Esophagus squamous epithelium (tissue), 5 donors: ENCODE measurements around the gene KIF4B. TPM values are rescaled to one million over a fixed set of nuclear protein-coding genes. Genes with fewer than 3 reads are reported as not detected.

ENCODE experiments used
- DNase-seq: peaks from one replicate; lab custom pipeline; 2025; lab: John Stamatoyannopoulos, UW
- H3K27ac ChIP-seq, 4 donors: fragments of 200-600 bp; sonication (generic); one replicate each; pipeline ENCODE4 v1.5.1; 2016 to 2019; ENCODE audit warnings: mild to moderate bottlenecking in 1 of 4
- H3K27me3 ChIP-seq, 4 donors: fragments of 200-600 bp; sonication (generic); 1 replicate in 3 of 4; 2 replicates in 1 of 4; pipeline versions ENCODE4 v1.5.1 to v1.6.0; 2017 to 2021; ENCODE audit warnings: antibody characterized with exemption in 1 of 4
- H3K36me3 ChIP-seq, 3 donors: fragments of 200-600 bp; sonication (generic); one replicate each; pipeline ENCODE4 v1.5.1; 2016 to 2019
- H3K4me1 ChIP-seq, 3 donors: fragments of 200-600 bp; sonication (generic); one replicate each; pipeline ENCODE4 v1.5.1; 2017 to 2019
- H3K4me3 ChIP-seq, 4 donors: fragments of 200-600 bp; sonication (generic); 1 replicate in 3 of 4; 2 replicates in 1 of 4; pipeline ENCODE4 v1.5.1; 2016 to 2019; ENCODE audit warnings: mild to moderate bottlenecking in 2 of 4, moderate library complexity in 1 of 4
- H3K9me3 ChIP-seq, 3 donors: fragments of 200-600 bp; sonication (generic); one replicate each; pipeline ENCODE4 v1.5.1; 2016 to 2019
- POLR2A ChIP-seq, 4 donors: fragments of 450-650 bp; IDR thresholded peaks; one replicate each; pipeline ENCODE4 v1.6.1; 2017; ENCODE audit warnings: antibody characterized with exemption in 4 of 4, mild to moderate bottlenecking in 4 of 4, moderate library complexity in 3 of 4
- WGBS, 2 donors: methylation state at CpG; one replicate each; pipeline ENCODE4 v1.1.5; 2018; 5-methylcytosine and 5-hydroxymethylcytosine counted together
- intact Hi-C: fragments of 100-400 bp; cut with DNase I; formaldehyde crosslinking; loops from one replicate; pipeline ENCODE4 v1.15.0; 2022
- total RNA-seq, 4 donors: library from RNA; depleted of rRNA; stranded (reverse); fragments of >200 nt; gene quantifications; one replicate each; pipeline ENCODE4 v1.1.0, GENCODE V29; 2016
- TF ChIP-seq, protein P1 (sequence below), 6 experiments: fragments of 450-650 bp in 4 of 6; fragments of 200-600 bp in 2 of 6; sonication (generic) in 2 of 6; IDR thresholded peaks; one replicate each; pipeline ENCODE4 v1.5.1; 2016 to 2019; ENCODE audit warnings: antibody characterized with exemption in 6 of 6, mild to moderate bottlenecking in 4 of 6, moderate library complexity in 4 of 6
- donor health status: DM: yes; HTN: yes; CAD: no.

The KIF4B gene
- total RNA-seq, 4 donors from 2014 or later, result not detected

DNA sequence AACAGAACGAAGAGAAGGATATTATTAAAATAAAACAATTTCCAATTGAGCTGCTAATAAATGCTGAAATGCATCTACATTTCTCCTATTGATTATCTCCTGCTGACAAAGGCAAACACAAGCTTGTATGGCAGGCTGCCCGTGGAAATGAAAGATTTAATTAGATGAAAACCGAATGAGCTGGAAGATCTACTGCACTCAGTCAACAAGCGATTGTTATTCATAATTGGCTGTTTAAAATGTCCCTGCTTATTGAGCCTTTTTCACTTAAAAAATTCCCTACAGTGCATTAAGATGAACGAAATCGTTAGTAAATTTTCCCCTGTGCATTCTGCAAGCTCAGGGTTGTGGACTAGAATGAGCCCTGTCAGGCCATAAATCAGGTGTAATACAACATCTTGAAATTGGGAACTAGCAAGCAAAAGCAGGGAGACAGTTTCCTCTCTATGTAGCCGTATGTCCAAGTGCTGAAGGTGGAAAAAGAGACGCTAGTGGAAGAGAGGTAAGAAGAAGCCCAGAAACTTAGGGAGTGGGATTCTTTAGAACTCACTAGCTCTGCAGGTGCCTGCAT lies 28.5 kb upstream of the KIF4B start:
- H3K36me3 ChIP-seq, result no peaks in the 10 kb centered on the region
- H3K27me3 ChIP-seq, result peaks cover 0 to 9% (median 0%) of the 10 kb centered on the region in 4 donors
- intact Hi-C loops, result no loop called here
- no peak overlapping the region for H3K4me3 ChIP-seq
- H3K4me1 ChIP-seq, result no peaks in the 10 kb centered on the region
- 63 to 70% methylated on average over 8 of the region's 8 CpGs for WGBS, 2 donors
- H3K9me3 ChIP-seq, result no peaks in the 10 kb centered on the region
- no peak overlapping the region for H3K27ac ChIP-seq
- TF ChIP-seq POLR2A (IDR thresholded peaks at IDR 0.05), result no peak
- TF ChIP-seq, protein P1, sequence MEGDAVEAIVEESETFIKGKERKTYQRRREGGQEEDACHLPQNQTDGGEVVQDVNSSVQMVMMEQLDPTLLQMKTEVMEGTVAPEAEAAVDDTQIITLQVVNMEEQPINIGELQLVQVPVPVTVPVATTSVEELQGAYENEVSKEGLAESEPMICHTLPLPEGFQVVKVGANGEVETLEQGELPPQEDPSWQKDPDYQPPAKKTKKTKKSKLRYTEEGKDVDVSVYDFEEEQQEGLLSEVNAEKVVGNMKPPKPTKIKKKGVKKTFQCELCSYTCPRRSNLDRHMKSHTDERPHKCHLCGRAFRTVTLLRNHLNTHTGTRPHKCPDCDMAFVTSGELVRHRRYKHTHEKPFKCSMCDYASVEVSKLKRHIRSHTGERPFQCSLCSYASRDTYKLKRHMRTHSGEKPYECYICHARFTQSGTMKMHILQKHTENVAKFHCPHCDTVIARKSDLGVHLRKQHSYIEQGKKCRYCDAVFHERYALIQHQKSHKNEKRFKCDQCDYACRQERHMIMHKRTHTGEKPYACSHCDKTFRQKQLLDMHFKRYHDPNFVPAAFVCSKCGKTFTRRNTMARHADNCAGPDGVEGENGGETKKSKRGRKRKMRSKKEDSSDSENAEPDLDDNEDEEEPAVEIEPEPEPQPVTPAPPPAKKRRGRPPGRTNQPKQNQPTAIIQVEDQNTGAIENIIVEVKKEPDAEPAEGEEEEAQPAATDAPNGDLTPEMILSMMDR (IDR thresholded peaks at IDR 0.05), result no peak
- no peak for DNase-seq

DNA sequence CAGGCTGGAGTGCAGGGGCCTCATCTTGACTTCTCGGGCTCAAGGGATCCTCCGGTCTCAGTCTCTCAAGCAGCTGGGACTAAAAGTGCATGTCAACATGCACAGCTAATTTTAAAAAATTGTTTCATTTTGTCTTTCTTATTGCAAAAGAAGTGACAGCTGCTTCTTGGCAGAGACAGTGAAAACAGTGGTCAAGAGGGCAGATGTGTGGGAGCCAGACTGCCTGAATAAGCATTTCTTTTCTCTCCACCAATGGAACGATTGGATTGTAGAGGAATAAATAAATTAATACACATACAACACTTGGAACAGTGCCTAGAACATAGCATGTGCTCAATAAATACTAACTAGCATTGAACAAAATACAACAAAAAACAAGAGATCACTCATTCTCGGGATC lies 27.4 kb upstream of the KIF4B start:
- Histone ChIP-seq H3K9me3 (no peaks in the 10 kb centered on the region), H3K4me1 (no peaks in the 10 kb centered on the region), H3K36me3 (no peaks in the 10 kb centered on the region), H3K4me3 (no peak overlapping the region), H3K27ac (no peak overlapping the region), H3K27me3 (peaks cover 0 to 9% (median 0%) of the 10 kb centered on the region in 4 donors)
- no peak for TF ChIP-seq POLR2A (IDR thresholded peaks at IDR 0.05)
- WGBS, 2 donors, result 60 to 72% methylated on average over 4 of the region's 4 CpGs
- DNase-seq, result no peak
- intact Hi-C loops, result no loop called here

DNA sequence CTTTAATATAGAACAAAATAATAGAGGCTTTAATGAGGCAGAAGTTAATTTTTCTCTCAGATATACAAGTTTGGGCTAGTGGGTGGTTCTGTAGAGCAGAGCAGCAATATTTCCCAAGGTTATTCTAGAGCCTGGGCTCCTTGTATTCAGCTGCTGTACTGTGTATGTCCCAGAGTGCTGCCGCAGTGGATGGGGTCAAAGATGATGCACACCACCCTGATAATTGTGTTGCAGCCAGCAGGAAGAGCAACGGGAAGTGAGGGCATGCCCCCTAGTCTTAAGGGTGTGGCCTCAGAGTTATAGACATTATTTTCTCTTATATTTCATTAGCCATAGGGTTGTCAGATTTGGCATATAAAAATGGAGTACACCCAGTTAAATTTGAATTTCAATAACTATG lies 23.9 kb upstream of the KIF4B start:
- no peak overlapping the region for H3K4me3 ChIP-seq
- no peak overlapping the region for H3K27ac ChIP-seq
- TF ChIP-seq POLR2A (IDR thresholded peaks at IDR 0.05), result no peak
- TF ChIP-seq, protein P1 (IDR thresholded peaks at IDR 0.05), result no peak
- peaks cover 0 to 4% (median 0%) of the 10 kb centered on the region in 4 donors for H3K27me3 ChIP-seq
- H3K4me1 ChIP-seq, result no peaks in the 10 kb centered on the region
- H3K36me3 ChIP-seq, result no peaks in the 10 kb centered on the region
- DNase-seq, result no peak
- intact Hi-C loops, result no loop called here
- no peaks in the 10 kb centered on the region for H3K9me3 ChIP-seq
- 41 to 45% methylated on average over 2 of the region's 2 CpGs for WGBS, 2 donors

DNA sequence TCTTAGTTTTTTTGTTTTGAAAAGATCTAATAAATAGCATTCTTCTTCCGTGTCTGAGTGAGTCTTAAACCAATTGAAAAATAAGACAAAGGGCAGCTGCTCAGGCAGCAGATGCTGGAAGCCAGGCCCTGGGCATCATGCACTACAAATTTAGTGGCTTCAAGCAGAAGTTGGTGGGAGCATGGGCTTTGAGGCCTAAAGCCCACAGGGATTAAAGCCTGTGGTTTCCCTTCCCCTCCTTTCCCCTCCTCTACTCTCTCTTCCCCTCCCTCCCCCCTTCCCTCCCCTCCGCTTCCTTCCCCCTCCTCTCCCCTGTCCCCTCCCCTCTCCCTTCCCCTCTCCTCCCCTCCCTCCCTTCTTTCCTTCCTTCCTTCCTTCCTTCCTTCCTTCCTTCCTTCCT lies 20.1 kb upstream of the KIF4B start:
- DNase-seq, result no peak
- 57 to 61% methylated on average over 2 of the region's 2 CpGs for WGBS, 2 donors
- no peak for TF ChIP-seq POLR2A (IDR thresholded peaks at IDR 0.05)
- TF ChIP-seq, protein P1 (IDR thresholded peaks at IDR 0.05), result no peak
- Histone ChIP-seq H3K36me3 (no peaks in the 10 kb centered on the region), H3K4me3 (no peak overlapping the region), H3K27ac (no peak overlapping the region), H3K4me1 (no peaks in the 10 kb centered on the region), H3K27me3 (peaks cover 0 to 4% (median 0%) of the 10 kb centered on the region in 4 donors), H3K9me3 (no peaks in the 10 kb centered on the region)
- intact Hi-C loops, result no loop called here

DNA sequence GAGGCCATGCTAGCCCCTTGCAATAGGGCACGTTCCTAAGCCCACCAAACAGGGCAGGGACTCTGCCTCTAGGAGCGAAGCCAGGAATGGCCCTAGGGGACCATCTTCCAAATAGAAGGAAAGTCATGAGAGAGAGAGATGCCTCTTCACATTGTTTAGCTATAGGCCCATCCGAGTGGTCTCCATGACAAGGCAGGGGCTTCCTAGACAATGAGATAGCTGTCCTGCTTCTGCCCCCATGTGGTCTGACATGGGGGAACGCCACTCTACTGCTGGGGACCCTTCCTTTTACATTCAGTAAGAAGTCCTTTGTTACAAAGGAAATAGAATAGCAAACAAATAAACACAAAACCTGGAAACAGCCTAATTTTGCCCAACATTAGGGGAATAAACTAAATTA lies 17.9 kb upstream of the KIF4B start:
- H3K27me3 ChIP-seq, result no peaks in the 10 kb centered on the region
- 47 to 55% methylated on average over 4 of the region's 4 CpGs for WGBS, 2 donors
- no peak for DNase-seq
- no peak overlapping the region for H3K4me3 ChIP-seq
- intact Hi-C loops, result no loop called here
- no peak overlapping the region for H3K27ac ChIP-seq
- no peak for TF ChIP-seq POLR2A (IDR thresholded peaks at IDR 0.05)
- TF ChIP-seq, protein P1 (IDR thresholded peaks at IDR 0.05), result no peak
- no peaks in the 10 kb centered on the region for H3K4me1 ChIP-seq
- no peaks in the 10 kb centered on the region for H3K9me3 ChIP-seq
- no peaks in the 10 kb centered on the region for H3K36me3 ChIP-seq

DNA sequence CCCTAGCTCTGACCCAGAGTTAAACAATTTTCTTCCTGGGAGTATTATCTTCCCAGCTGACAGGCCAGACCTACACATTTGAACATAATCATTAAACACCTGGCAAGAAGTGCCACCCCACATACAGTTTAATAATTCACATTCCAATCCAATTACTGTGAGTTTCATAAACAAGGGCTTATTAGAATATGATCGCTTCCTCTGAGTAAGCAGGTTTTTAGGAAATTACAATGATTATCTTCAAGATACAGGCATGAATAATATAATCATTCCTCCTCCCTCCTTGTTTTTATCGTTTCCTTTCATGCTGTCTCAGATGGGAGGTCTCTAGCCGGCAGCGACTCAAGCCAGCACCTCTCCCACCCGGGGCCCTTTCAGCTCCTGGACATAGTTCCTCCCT lies 15.8 kb upstream of the KIF4B start:
- no peak for DNase-seq
- no peaks in the 10 kb centered on the region for H3K36me3 ChIP-seq

More for the DNA sequence above, 15.8 kb upstream of the KIF4B start:
- no peak overlapping the region for H3K4me3 ChIP-seq
- no peaks in the 10 kb centered on the region for H3K27me3 ChIP-seq
- H3K9me3 ChIP-seq, result no peaks in the 10 kb centered on the region
- TF ChIP-seq POLR2A (IDR thresholded peaks at IDR 0.05), result no peak
- TF ChIP-seq, protein P1 (IDR thresholded peaks at IDR 0.05), result no peak
- no peak overlapping the region for H3K27ac ChIP-seq
- H3K4me1 ChIP-seq, result no peaks in the 10 kb centered on the region
- intact Hi-C loops, result no loop called here
- WGBS, 2 donors, result 51 to 58% methylated on average over 5 of the region's 5 CpGs
